ENCODE data around the gene C1QBP. TPM values are rescaled to one million over a fixed set of nuclear protein-coding genes. Genes with fewer than 3 reads are reported as not detected.
A peak's percentile ranks its signal among the peaks of the same experiment; 100 is the strongest.

Gene C1QBP
- total and polyA plus RNA-seq, 2 of the 8 experiments (the other 6 are each of a cell fraction or from before 2014, with no cell fraction given) = 355 to 454 TPM

GRCh38 chr17:5438716-5439445 is at the start of gene C1QBP (continued):
- TF ChIP-seq BRCA1 (IDR thresholded peaks at IDR 0.05; ENCODE audit: low read depth, low read length) (no peak), SIN3A (conservative IDR thresholded peaks at IDR 0.05 in 1 of 2, IDR thresholded peaks at IDR 0.05 in 1 of 2; ENCODE audit: low read depth in 1 of 2, low read length in 2 of 2) (peak; percentile 36 to 84; a peak in 2 of 4 replicates), HDAC2 (IDR thresholded peaks at IDR 0.05; ENCODE audit: borderline replicate concordance in 1 of 2, low read depth in 2 of 2, low read length in 2 of 2) (peak; percentile 54 to 97; a peak in 1 of 4 replicates), MAFK (IDR thresholded peaks at IDR 0.05; ENCODE audit: low read depth, low read length) (no peak), GABPA (IDR thresholded peaks at IDR 0.05; ENCODE audit: borderline replicate concordance, insufficient read depth, low read length) (peak; percentile 79; the same call in 1 of the 2 replicates), SP1 (IDR thresholded peaks at IDR 0.05; ENCODE audit: low read depth, low read length) (peak; percentile 49; the same call in 1 of the 2 replicates), HDAC6 (IDR thresholded peaks at IDR 0.05; ENCODE audit: low read depth, low read length) (no peak), ASH2L (IDR thresholded peaks at IDR 0.05; ENCODE audit: low read length) (peak; percentile 88), NANOG (IDR thresholded peaks at IDR 0.05; ENCODE audit: insufficient read depth, low read depth, low read length, poor library complexity, severe bottlenecking) (no peak), ZNF274 (IDR thresholded peaks at IDR 0.05; ENCODE audit: borderline replicate concordance, extremely low read depth, low read length) (no peak), PHF8 (conservative IDR thresholded peaks at IDR 0.05; ENCODE audit: low read depth, low read length) (peak; percentile 93), TAF1 (IDR thresholded peaks at IDR 0.05; ENCODE audit: low read depth, low read length) (peak; percentile 81), CHD2 (IDR thresholded peaks at IDR 0.05; ENCODE audit: low read length) (0 out of 2 replicates have a peak, but pooled peaks have one; percentile 14), YY1 (IDR thresholded peaks at IDR 0.05; ENCODE audit: low read depth, low read length) (no peak), EGR1 (IDR thresholded peaks at IDR 0.05; ENCODE audit: borderline replicate concordance, low read depth, low read length) (no peak), TBP (IDR thresholded peaks at IDR 0.05; ENCODE audit: low read depth, low read length) (peak; percentile 76), CTCF (IDR thresholded peaks at IDR 0.05; ENCODE audit: control extremely low read depth in 1 of 3, insufficient read depth in 1 of 3, low read depth in 1 of 3, low read length in 3 of 3) (peak; percentile 63 to 98 (median 97)), POLR2A (IDR thresholded peaks at IDR 0.05; ENCODE audit: control extremely low read depth in 1 of 2, low read depth in 2 of 2, low read length in 2 of 2) (peak; percentile 45 to 82), MAX (IDR thresholded peaks at IDR 0.05) (peak; percentile 93), CREB1 (IDR thresholded peaks at IDR 0.05) (peak; percentile 58; the same call in 1 of the 2 replicates), RAD21 (IDR thresholded peaks at IDR 0.05 in 1 of 2, conservative IDR thresholded peaks at IDR 0.05 in 1 of 2; ENCODE audit: low read depth in 2 of 2, low read length in 2 of 2) (peak; percentile 21 to 38; a peak in 3 of 4 replicates)

Data from H1 (cell line).